ACHN (cell line): Measurements from ENCODE around the gene PAXIP1.

Experiments used
- DNase-seq: peaks from one replicate; pipeline ENCODE4 v3.0.0-alpha.2; 2015
- in situ Hi-C: cut with HindIII; loops from 2 replicates; pipeline ENCODE4 v1.10.0; 2017; ENCODE audit warnings: low sequenced_read_pairs, low pct_ligation_motif_present, low pct_unique_long_range_greater_than_20kb

The PAXIP1 gene

GRCh38 chr7:154997840-154998370, 5.0 kb downstream of the PAXIP1 start:
- DNase-seq = no peak
- in situ Hi-C loops = no loop called here

- in situ Hi-C loops = no loop called here
- no peak for DNase-seq
Measured at GRCh38 chr7:154996756-154997155, 6.2 kb downstream of the PAXIP1 start.

- DNase-seq = no peak
- in situ Hi-C loops = no loop called here
Measured at GRCh38 chr7:154996101-154996500, 6.8 kb downstream of the PAXIP1 start.

- in situ Hi-C loops = no loop called here
- DNase-seq = no peak
Measured at GRCh38 chr7:154994996-154995395, 7.9 kb downstream of the PAXIP1 start.

- in situ Hi-C loops = no loop called here
- no peak for DNase-seq
Measured at GRCh38 chr7:154990964-154991540, 11.9 kb downstream of the PAXIP1 start.

GRCh38 chr7:154987571-154987970, 15.4 kb downstream of the PAXIP1 start:
- in situ Hi-C loops = no loop called here
- no peak for DNase-seq

GRCh38 chr7:154986200-154986945, 16.6 kb downstream of the PAXIP1 start:
- DNase-seq = no peak
- in situ Hi-C loops = no loop called here

- in situ Hi-C loops = no loop called here
- DNase-seq = no peak
Measured at GRCh38 chr7:154985230-154985629, 17.7 kb downstream of the PAXIP1 start.

- DNase-seq = no peak
- in situ Hi-C loops = no loop called here
Measured at GRCh38 chr7:154984601-154985188, 18.2 kb downstream of the PAXIP1 start.

- in situ Hi-C loops = no loop called here
- no peak for DNase-seq
Measured at GRCh38 chr7:154978017-154978416, 24.9 kb downstream of the PAXIP1 start.

- no peak for DNase-seq
- in situ Hi-C loops = no loop called here
Measured at GRCh38 chr7:154977250-154977649, 25.7 kb downstream of the PAXIP1 start.

GRCh38 chr7:154976844-154977243, 26.1 kb downstream of the PAXIP1 start:
- DNase-seq = no peak
- in situ Hi-C loops = no loop called here

GRCh38 chr7:154975984-154976383, 26.9 kb downstream of the PAXIP1 start:
- no peak for DNase-seq
- in situ Hi-C loops = no loop called here

- in situ Hi-C loops = no loop called here
- no peak for DNase-seq
Measured at GRCh38 chr7:154973381-154973780, 29.5 kb downstream of the PAXIP1 start.

GRCh38 chr7:154968336-154969001, 34.5 kb downstream of the PAXIP1 start:
- in situ Hi-C loops = no loop called here
- DNase-seq = no peak

GRCh38 chr7:154967401-154967955, 35.4 kb downstream of the PAXIP1 start:
- in situ Hi-C loops = no loop called here
- DNase-seq = no peak

GRCh38 chr7:154965014-154965413, 37.9 kb downstream of the PAXIP1 start:
- no peak for DNase-seq
- in situ Hi-C loops = no loop called here

- DNase-seq = peak; percentile 33
- in situ Hi-C loops = no loop called here
Measured at GRCh38 chr7:154960063-154960790, 42.7 kb downstream of the PAXIP1 start.
